Endothelial cell of umbilical vein (primary cell): Measurements from ENCODE around the gene CUL5. TPM values are rescaled to one million over a fixed set of nuclear protein-coding genes. Genes with fewer than 3 reads are reported as not detected.

Source experiments
- BruUV-seq: library from RNA; stranded (reverse); fragments of 400-500 nt; replicated peaks from 2 replicates; lab custom pipeline; 2021; lab: Mats Ljungman, UMichigan
- CTCF ChIA-PET: fragments of 300-600, 350-600 bp; sonication (Branson Sonifier 250); formaldehyde crosslinking; loops from one replicate; lab custom pipeline; 2021; ENCODE audit warnings: antibody characterized with exemption, inconsistent platforms; lab: Charles Lee
- POLR2A ChIA-PET: fragments of 300-600, 350-600 bp; sonication (Branson Sonifier 250); formaldehyde crosslinking; loops from one replicate; lab custom pipeline; 2021; ENCODE audit warnings: antibody characterized with exemption, inconsistent platforms; lab: Charles Lee
- DNase-seq: peaks from one replicate; pipeline ENCODE4 v3.0.0-alpha.2; 2011; ENCODE audit warnings: low read depth, low spot score
- FAIRE-seq: peaks from 2 replicates; lab custom pipeline; 2011; peaks lifted over from hg19 to GRCh38; lab: Jason Lieb, UNC
- H2AFZ ChIP-seq: 2 replicates; pipeline ENCODE4 v1.6.0; 2012; ENCODE audit warnings: low read depth, low read length, control low read depth, inconsistent platforms
- H3K27ac ChIP-seq: 2 replicates; pipeline ENCODE4 v1.5.1; 2011; ENCODE audit warnings: low read depth, mild to moderate bottlenecking, control low read depth, low read length, moderate library complexity; ENCODE audit not compliant: insufficient read depth
- H3K27me3 ChIP-seq, 2 experiments: 2 replicates each; pipeline versions ENCODE4 v1.6.0 to v1.6.1; 2011; ENCODE audit warnings: low read length in 2 of 2, mixed read lengths in 1 of 2; ENCODE audit not compliant: control insufficient read depth in 2 of 2, insufficient read depth in 2 of 2
- H3K36me3 ChIP-seq, 2 experiments: 2 replicates in 1 of 2; 3 replicates in 1 of 2; pipeline ENCODE4 v1.5.1; 2011; ENCODE audit warnings: low read length in 2 of 2, mild to moderate bottlenecking in 1 of 2, moderate library complexity in 1 of 2; ENCODE audit not compliant: control insufficient read depth in 2 of 2, insufficient read depth in 2 of 2; ENCODE audit errors: extremely low read depth in 1 of 2
- H3K4me1 ChIP-seq: 3 replicates; pipeline ENCODE4 v1.5.1; 2011; ENCODE audit warnings: mild to moderate bottlenecking, low read length; ENCODE audit not compliant: control insufficient read depth, insufficient read depth; ENCODE audit errors: extremely low read depth
- H3K4me2 ChIP-seq: 2 replicates; pipeline ENCODE4 v1.6.1; 2011; ENCODE audit warnings: low read length, control low read depth, mixed read lengths; ENCODE audit not compliant: insufficient read depth
- H3K4me3 ChIP-seq, 3 experiments: fragments of 200-600 bp in 1 of 3; sonication (generic), shearing (Covaris generic) in 1 of 3; replicated peaks in 1 of 3; 2 replicates each; pipeline ENCODE4 v1.5.1; 2011 to 2016; ENCODE audit warnings: control low read depth in 3 of 3, low read length in 3 of 3, mild to moderate bottlenecking in 2 of 3, inconsistent platforms in 1 of 3, low read depth in 1 of 3, moderate library complexity in 1 of 3; ENCODE audit not compliant: insufficient read depth in 1 of 3
- H3K79me2 ChIP-seq: 2 replicates; pipeline ENCODE4 v1.6.0; 2012; ENCODE audit warnings: low read length, inconsistent platforms; ENCODE audit not compliant: control insufficient read depth, insufficient read depth
- H3K9ac ChIP-seq: replicated peaks from 2 replicates; pipeline ENCODE3; 2011; ENCODE audit warnings: low read length, control low read depth; ENCODE audit not compliant: insufficient read depth; ENCODE audit errors: extremely low read depth
- H3K9me1 ChIP-seq: replicated peaks from 3 replicates; pipeline ENCODE4 v1.6.0; 2011; ENCODE audit warnings: mild to moderate bottlenecking, low read length; ENCODE audit not compliant: control insufficient read depth, insufficient read depth; ENCODE audit errors: extremely low read depth
- H3K9me3 ChIP-seq: replicated peaks from 2 replicates; pipeline ENCODE4 v1.5.1; 2012; ENCODE audit warnings: low read length, inconsistent platforms; ENCODE audit not compliant: control insufficient read depth, insufficient read depth
- H4K20me1 ChIP-seq: replicated peaks from 2 replicates; pipeline ENCODE3; 2011; ENCODE audit warnings: mild to moderate bottlenecking, low read length; ENCODE audit not compliant: control insufficient read depth, insufficient read depth; ENCODE audit errors: extremely low read depth
- CTCF ChIP-seq, 2 donors: IDR thresholded peaks; 1 replicate in 1 of 2; 2 replicates in 1 of 2; pipeline ENCODE4 v1.5.1; 2011; ENCODE audit warnings: low read length in 2 of 2, mild to moderate bottlenecking in 2 of 2, moderate library complexity in 2 of 2, control low read depth in 1 of 2, inconsistent platforms in 1 of 2, low read depth in 1 of 2; ENCODE audit not compliant: insufficient read depth in 1 of 2; ENCODE audit errors: extremely low read depth in 1 of 2
- FOS ChIP-seq: IDR thresholded peaks from 2 replicates; pipeline ENCODE4 v1.6.1; 2011; ENCODE audit warnings: mild to moderate bottlenecking, low read length, moderate library complexity, borderline replicate concordance; ENCODE audit not compliant: insufficient read depth
- GATA2 ChIP-seq: IDR thresholded peaks from 2 replicates; pipeline ENCODE4 v1.7.0; 2011; ENCODE audit warnings: low read depth, mild to moderate bottlenecking, moderate library complexity, mixed read lengths, low read length; ENCODE audit not compliant: insufficient read length, insufficient read depth
- dilution Hi-C: fragments of 300-500 bp; cut with MboI; formaldehyde crosslinking; loops from one replicate; pipeline ENCODE4 v1.15.0; 2019; ENCODE audit warnings: low sequenced_read_pairs; ENCODE audit not compliant: extremely low pct_ligation_motif_present
- intact Hi-C: fragments of 100-400 bp; cut with micrococcal nuclease; formaldehyde crosslinking; loops from one replicate; pipeline ENCODE4 v1.10.0; 2022
- polyA plus RNA-seq, 4 experiments: library from polyadenylated mRNA; depleted of rRNA in 3 of 4; stranded (reverse) in 3 of 4; unstranded in 1 of 4; fragments of >200 nt; gene quantifications; 2 replicates each; pipeline versions ENCODE4 v1.2.1 to v1.2.3, GENCODE V29; 2011 to 2012; ENCODE audit warnings: missing spikeins in 1 of 4
- total RNA-seq: library from RNA; stranded (reverse); gene quantifications from 2 replicates; pipeline ENCODE4 v1.2.3, GENCODE V29; 2021

CUL5 gene
- total and polyA plus RNA-seq, 2 donors (not counting 3 experiments of a cell fraction or from before 2014, with no cell fraction given) = 9.9 to 36.6 TPM

GRCh38 chr11:107999759-108000455 lies 8.8 kb upstream of the CUL5 start:
- peak; percentile 27 to 52 for TF ChIP-seq CTCF (IDR thresholded peaks at IDR 0.05; ENCODE audit: extremely low read depth in 1 of 2, insufficient read depth in 1 of 2, low read depth in 1 of 2, low read length in 2 of 2)
- no peak for TF ChIP-seq GATA2
- Histone ChIP-seq H3K79me2 (no peaks in the 10 kb centered on the region), H3K27me3 (peaks cover 2 to 3% of the 10 kb centered on the region in 2 experiments), H3K4me3 (no peak overlapping the region), H4K20me1 (no peaks in the 10 kb centered on the region), H3K4me1 (no peaks in the 10 kb centered on the region), H3K9ac (no peak overlapping the region), H3K4me2 (no peak overlapping the region), H3K27ac (no peak overlapping the region), H3K9me1 (no peaks in the 10 kb centered on the region), H3K36me3 (no peaks in the 10 kb centered on the region), H2AFZ (no peak overlapping the region), H3K9me3 (no peaks in the 10 kb centered on the region)
- dilution Hi-C loops = no loop called here
- peak; percentile 61 for DNase-seq
- BruUV-seq = no TSS peak
- FAIRE-seq = peak; percentile 67
- POLR2A ChIA-PET = interaction anchor here (1.8 kb wide), 1 partner anchor 9 kb away, joined by 5 read pairs; the partner anchor contains the start of gene CUL5
- intact Hi-C loops = loop anchor here (10.0 kb wide), 1 partner anchor 435 kb away; the partner anchor contains the start of gene ALKBH8
- CTCF ChIA-PET = interaction anchor here (0.8 to 2.5 kb wide), 9 partner anchors 9 to 656 kb away, joined by 3 to 29 read pairs (median 5); partner anchors contain the start of gene CUL5

GRCh38 chr11:108002476-108002875 lies 6.2 kb upstream of the CUL5 start:
- dilution Hi-C loops = no loop called here
- Histone ChIP-seq H3K79me2 (no peaks in the 10 kb centered on the region), H3K4me1 (no peaks in the 10 kb centered on the region), H4K20me1 (no peaks in the 10 kb centered on the region), H3K4me3 (no peak overlapping the region), H2AFZ (no peak overlapping the region), H3K27ac (no peak overlapping the region), H3K9me3 (no peaks in the 10 kb centered on the region), H3K27me3 (peaks cover 0 to 2% of the 10 kb centered on the region in 2 experiments), H3K9ac (no peak overlapping the region), H3K4me2 (no peak overlapping the region), H3K36me3 (no peaks in the 10 kb centered on the region), H3K9me1 (no peaks in the 10 kb centered on the region)
- TF ChIP-seq GATA2 (no peak), FOS (no peak)
- DNase-seq (no peak), FAIRE-seq (no peak)
- ChIA-PET POLR2A (no interaction called here), CTCF (interaction anchor here (1.2 kb wide), 1 partner anchor 9 kb away, joined by 3 read pairs; no protein-coding TSS in a partner anchor)
- BruUV-seq = no TSS peak
- intact Hi-C loops = loop anchor here (10.0 kb wide), 1 partner anchor 438 kb away; the partner anchor contains the start of gene ALKBH8
